Loucy (cell line): ENCODE data around the gene HEBP1.

Experiments used
- CTCF ChIP-seq: fragments of 200-600 bp; sonication (generic); conservative IDR thresholded peaks from 2 replicates; pipeline ENCODE4 v1.5.1; 2014; ENCODE audit warnings: mild to moderate bottlenecking, antibody characterized with exemption, low read length
- EZH2phosphoT487 ChIP-seq: fragments of 200-600 bp; IDR thresholded peaks from 2 replicates; pipeline ENCODE4 v1.6.1; 2018; ENCODE audit warnings: antibody characterized with exemption, mild to moderate bottlenecking, moderate library complexity, borderline replicate concordance

GRCh38 chr12:12964255-12964654 is 35.8 kb downstream of the HEBP1 start:
- TF ChIP-seq CTCF (no peak), EZH2phosphoT487 (no peak)
